NCI-H1436 treated with DMSO at 0.1 percent for 48 hours (cell line): ENCODE measurements around the gene RABGAP1.

Experiments
- DNase-seq: peaks from one replicate; lab custom pipeline; 2025; lab: John Stamatoyannopoulos, UW

RABGAP1 gene

GRCh38 chr9:123046406-123047195 is 105.8 kb downstream of the RABGAP1 start:
- DNase-seq: no peak

GRCh38 chr9:123048748-123049147 is 107.9 kb downstream of the RABGAP1 start:
- DNase-seq: no peak

- no peak for DNase-seq
Measured at GRCh38 chr9:123049589-123050222, 108.9 kb downstream of the RABGAP1 start.

GRCh38 chr9:123053046-123053445 is 112.2 kb downstream of the RABGAP1 start:
- DNase-seq: no peak

- DNase-seq: no peak
Measured at GRCh38 chr9:123053711-123054110, 112.9 kb downstream of the RABGAP1 start.

- no peak for DNase-seq
Measured at GRCh38 chr9:123058834-123059233, 118.0 kb downstream of the RABGAP1 start.

GRCh38 chr9:123059472-123060220 is 118.8 kb downstream of the RABGAP1 start:
- no peak for DNase-seq

GRCh38 chr9:123061216-123061615 is 120.4 kb downstream of the RABGAP1 start:
- no peak for DNase-seq

- no peak for DNase-seq
Measured at GRCh38 chr9:123062351-123063176, 121.7 kb downstream of the RABGAP1 start.

- no peak for DNase-seq
Measured at GRCh38 chr9:123063177-123063598, 122.4 kb downstream of the RABGAP1 start.

GRCh38 chr9:123063896-123064295 is 123.1 kb downstream of the RABGAP1 start:
- DNase-seq: no peak

GRCh38 chr9:123064716-123065115 is 123.9 kb downstream of the RABGAP1 start:
- DNase-seq: no peak

- DNase-seq: no peak
Measured at GRCh38 chr9:123065196-123065595, 124.4 kb downstream of the RABGAP1 start.

- no peak for DNase-seq
Measured at GRCh38 chr9:123067136-123067535, 126.3 kb downstream of the RABGAP1 start.

GRCh38 chr9:123069010-123069481 is 128.2 kb downstream of the RABGAP1 start:
- DNase-seq: no peak

- DNase-seq: no peak
Measured at GRCh38 chr9:123070198-123070597, 129.4 kb downstream of the RABGAP1 start.

GRCh38 chr9:123072407-123072995 is 131.7 kb downstream of the RABGAP1 start:
- no peak for DNase-seq

GRCh38 chr9:123073441-123073840 is 132.6 kb downstream of the RABGAP1 start:
- DNase-seq: no peak

GRCh38 chr9:123073991-123074422 is 133.2 kb downstream of the RABGAP1 start:
- no peak for DNase-seq

- no peak for DNase-seq
Measured at GRCh38 chr9:123074628-123075027, 133.8 kb downstream of the RABGAP1 start.

GRCh38 chr9:123080444-123080843 is 139.6 kb downstream of the RABGAP1 start:
- DNase-seq: no peak
